Choroid plexus epithelial cell (primary cell): ENCODE measurements around the gene PARD3.
A peak's percentile ranks its signal among the peaks of the same experiment; 100 is the strongest.

ENCODE experiments used
- DNase-seq: peaks from one replicate; pipeline ENCODE4 v3.0.0-alpha.2; 2010; ENCODE audit warnings: low read depth
- H3K4me3 ChIP-seq: 2 replicates; pipeline ENCODE4 v1.5.1; 2011; ENCODE audit warnings: low read depth, mild to moderate bottlenecking, control low read depth, low read length, moderate library complexity
- TF ChIP-seq, protein P1 (sequence below): conservative IDR thresholded peaks from 2 replicates; pipeline ENCODE4 v1.5.1; 2011; ENCODE audit warnings: low read depth, mild to moderate bottlenecking, control low read depth, inconsistent platforms, low read length, moderate library complexity

PARD3 gene

DNA sequence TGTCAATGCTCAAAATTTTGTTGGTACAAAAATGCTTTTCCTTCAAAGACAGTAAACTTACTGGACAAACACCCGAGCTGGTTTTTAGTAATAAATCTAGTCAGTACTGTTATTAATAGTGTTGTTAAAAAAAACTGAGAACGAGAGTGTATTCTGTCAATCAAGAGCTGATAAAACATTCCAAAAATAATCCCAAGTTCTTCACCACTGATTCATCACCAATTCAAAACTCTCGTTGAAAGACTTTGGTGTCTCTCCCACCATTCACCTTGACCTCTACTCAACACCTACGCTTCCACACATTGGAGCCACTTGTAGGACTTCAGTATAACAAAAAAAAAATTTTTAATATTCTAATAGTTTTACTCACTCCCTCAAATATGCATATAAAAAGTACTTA is 279.2 kb downstream of the PARD3 start:
- TF ChIP-seq, protein P1, sequence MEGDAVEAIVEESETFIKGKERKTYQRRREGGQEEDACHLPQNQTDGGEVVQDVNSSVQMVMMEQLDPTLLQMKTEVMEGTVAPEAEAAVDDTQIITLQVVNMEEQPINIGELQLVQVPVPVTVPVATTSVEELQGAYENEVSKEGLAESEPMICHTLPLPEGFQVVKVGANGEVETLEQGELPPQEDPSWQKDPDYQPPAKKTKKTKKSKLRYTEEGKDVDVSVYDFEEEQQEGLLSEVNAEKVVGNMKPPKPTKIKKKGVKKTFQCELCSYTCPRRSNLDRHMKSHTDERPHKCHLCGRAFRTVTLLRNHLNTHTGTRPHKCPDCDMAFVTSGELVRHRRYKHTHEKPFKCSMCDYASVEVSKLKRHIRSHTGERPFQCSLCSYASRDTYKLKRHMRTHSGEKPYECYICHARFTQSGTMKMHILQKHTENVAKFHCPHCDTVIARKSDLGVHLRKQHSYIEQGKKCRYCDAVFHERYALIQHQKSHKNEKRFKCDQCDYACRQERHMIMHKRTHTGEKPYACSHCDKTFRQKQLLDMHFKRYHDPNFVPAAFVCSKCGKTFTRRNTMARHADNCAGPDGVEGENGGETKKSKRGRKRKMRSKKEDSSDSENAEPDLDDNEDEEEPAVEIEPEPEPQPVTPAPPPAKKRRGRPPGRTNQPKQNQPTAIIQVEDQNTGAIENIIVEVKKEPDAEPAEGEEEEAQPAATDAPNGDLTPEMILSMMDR: no peak
- DNase-seq: no peak
- H3K4me3 ChIP-seq: no peak overlapping the region

DNA sequence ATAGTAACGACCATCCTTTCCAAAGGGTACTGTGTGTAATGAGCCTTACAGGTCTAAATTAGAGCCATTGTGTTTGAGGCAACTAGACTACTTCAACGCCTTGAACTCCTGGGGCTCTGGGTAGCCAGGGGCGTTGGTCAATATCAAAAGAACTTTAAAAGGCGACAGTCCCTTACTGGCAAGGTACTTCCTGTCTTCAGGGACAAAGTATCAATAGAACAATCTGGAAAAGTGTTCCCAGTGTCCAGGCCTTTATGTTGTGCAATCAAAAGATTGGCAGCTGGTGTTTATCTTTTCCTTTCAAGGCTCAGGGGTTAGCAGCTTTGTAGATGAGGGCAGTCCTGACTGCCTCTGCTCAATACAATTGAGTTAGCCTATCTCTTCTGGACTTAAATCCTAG is 284.3 kb downstream of the PARD3 start:
- TF ChIP-seq, protein P1: no peak
- H3K4me3 ChIP-seq: no peak overlapping the region
- DNase-seq: no peak

DNA sequence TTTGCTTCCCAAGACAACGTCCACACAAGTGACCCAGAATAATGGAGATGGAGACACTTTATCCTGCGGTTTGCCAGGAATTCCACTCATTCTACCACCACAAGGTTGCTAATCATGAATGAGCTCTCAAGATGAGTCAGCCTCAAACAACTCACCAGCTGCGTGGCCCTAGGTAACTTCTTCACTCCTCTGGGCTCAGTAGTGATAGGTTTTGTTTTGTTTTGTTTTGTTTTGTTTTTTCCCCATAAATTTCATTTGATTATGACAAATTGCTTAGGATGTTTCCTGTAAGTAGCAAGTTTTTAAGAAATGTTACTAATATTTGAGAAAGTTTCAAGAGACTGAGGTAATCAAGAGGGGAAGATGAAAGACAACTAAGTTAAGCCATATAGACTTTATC is 286.8 kb downstream of the PARD3 start:
- H3K4me3 ChIP-seq: no peak overlapping the region
- DNase-seq: peak; percentile 98
- TF ChIP-seq, protein P1: no peak

DNA sequence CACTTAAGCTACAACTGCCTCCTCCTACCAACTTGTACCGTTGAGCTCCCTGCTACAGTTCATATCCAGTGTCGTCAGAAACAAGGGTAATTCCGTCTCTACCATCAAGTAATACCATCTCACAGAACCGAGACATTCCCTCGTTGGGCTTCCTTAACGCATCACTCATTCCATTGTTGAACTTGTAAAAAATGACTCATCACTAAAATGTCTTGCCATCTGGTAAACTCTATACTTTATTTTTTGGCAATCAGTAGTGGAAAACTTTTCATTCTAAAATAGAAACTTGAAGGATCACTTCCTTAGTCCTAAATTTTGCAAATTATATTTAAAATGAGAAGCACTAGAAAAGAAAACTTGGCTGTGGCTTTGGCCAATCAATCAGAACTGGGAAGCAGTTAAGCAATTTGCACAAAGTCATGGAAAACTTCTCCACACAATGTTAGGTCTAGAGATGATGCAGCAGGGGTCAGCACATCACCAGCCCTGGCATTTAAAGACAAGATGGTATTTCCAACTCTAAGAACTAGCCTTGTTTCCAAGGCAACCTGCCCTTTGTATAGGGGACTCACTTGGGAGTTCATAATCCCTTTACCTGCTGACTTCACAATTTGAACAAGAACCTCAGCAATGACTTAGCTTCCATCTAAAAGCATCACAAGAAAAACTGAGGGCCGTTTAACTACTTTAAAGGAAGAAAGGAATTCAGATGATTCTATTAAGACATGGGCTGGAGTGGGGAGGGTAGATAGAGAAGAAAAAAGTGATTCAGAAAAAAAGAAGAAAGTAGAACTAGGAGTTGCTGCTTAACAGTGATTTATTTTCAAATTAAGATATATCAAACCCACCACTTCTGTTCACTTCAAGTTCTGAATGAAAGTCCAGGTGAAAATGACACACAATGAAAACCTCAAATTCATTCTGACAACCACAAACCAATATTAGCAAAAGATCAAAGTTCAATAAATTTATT is 288.1 kb downstream of the PARD3 start:
- no peak overlapping the region for H3K4me3 ChIP-seq
- peak; percentile 98 for DNase-seq
- TF ChIP-seq, protein P1: peak; percentile 45

DNA sequence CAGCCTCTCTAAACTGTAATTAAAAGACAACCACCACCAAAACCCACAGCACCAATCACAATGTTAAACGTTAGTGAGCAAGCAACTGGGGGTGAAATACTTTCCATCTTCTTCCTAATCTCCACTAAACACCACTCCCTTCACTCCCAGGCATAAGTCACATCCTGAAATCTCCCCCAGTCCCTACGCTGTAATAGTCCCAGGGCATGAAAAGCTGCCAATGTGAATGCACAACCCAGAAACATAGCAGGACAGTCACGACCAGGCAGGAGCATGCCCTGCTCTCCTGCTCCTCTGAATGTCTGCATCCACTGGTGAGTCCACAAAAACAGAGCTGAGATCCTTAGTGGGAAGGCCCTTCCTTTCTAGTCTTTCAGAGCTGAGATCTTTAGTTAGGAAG is 288.9 kb downstream of the PARD3 start:
- TF ChIP-seq, protein P1: no peak
- H3K4me3 ChIP-seq: no peak overlapping the region
- no peak for DNase-seq

DNA sequence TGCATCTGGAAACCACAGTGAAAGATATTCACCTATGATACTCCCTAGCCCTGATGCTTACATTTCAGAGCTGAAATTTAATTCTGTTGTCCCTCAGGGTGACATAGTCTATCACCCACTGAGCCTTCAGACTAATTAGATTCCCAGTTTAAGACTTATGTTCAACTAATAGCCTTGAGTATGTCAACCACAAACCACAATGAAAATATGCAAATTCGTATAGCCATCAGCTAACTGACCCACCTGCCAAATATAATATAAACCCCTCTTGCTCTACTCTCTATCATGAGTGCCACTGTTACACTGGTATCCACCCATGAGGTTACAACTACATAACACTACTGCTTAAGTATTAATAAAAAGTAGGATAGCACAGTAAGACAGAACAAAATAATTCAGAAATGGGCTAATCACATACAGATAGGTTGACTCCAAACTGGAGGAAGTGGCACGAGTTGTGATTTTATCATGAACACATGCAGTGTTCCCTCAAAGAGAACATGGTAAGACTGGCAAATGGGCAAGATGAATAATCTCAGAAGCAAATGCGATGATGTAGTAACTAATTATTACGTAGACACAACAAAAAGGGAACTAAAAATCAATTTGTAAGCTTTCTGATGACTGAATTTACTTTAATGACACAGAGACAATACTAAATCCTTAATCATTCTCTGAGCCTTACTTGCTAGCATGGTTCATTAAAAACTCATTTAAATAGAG is 290.6 kb downstream of the PARD3 start:
- no peak for DNase-seq
- TF ChIP-seq, protein P1: no peak
- H3K4me3 ChIP-seq: no peak overlapping the region
